HCT116 (cell line): ENCODE data around the gene GADD45A. TPM values are rescaled to one million over a fixed set of nuclear protein-coding genes. Genes with fewer than 3 reads are reported as not detected.
A peak's percentile ranks its signal among the peaks of the same experiment; 100 is the strongest.

Experiments
- ATAC-seq: fragments of 200-7000 bp; cut with Tn5 transposase; 2 replicates; pipeline ENCODE4 v1.9.1; 2020; ENCODE audit warnings: mild to moderate bottlenecking, moderate library complexity
- Bru-seq: library from RNA; stranded (reverse); fragments of 400-500 nt; gene quantifications from one replicate; lab custom pipeline; 2021; lab: Mats Ljungman, UMichigan
- BruChase-seq, 2 experiments: library from RNA; stranded (reverse); fragments of 400-500 nt; gene quantifications; one replicate each; lab custom pipeline; 2021; lab: Mats Ljungman, UMichigan
- BruUV-seq: library from RNA; stranded (reverse); fragments of 400-500 nt; replicated peaks from 2 replicates; lab custom pipeline; 2021; lab: Mats Ljungman, UMichigan
- CTCF ChIA-PET: fragments of 300-600 bp; sonication (Branson Sonifier 250); formaldehyde crosslinking; loops from one replicate; lab custom pipeline; 2021; ENCODE audit warnings: antibody characterized with exemption; lab: Charles Lee
- POLR2A ChIA-PET: fragments of 300-600, 350-600 bp; sonication (Branson Sonifier 250); formaldehyde crosslinking; loops from one replicate; lab custom pipeline; 2021; ENCODE audit warnings: antibody characterized with exemption; lab: Charles Lee
- RAD21 ChIA-PET, 2 experiments: fragments of 300-600 bp; sonication (Branson Sonifier 250); formaldehyde crosslinking; loops; one replicate each; lab custom pipeline; 2023; ENCODE audit warnings: low total read pairs in 2 of 2; ENCODE audit not compliant: uncharacterized antibody in 2 of 2, unreplicated experiment in 2 of 2, low non-redundant PET in 1 of 2; lab: Charles Lee
- DNase-seq: peaks from one replicate; pipeline ENCODE4 v3.0.0-alpha.2; 2010; ENCODE audit warnings: low read depth, low spot score
- H2AFZ ChIP-seq: fragments of 200-600 bp; shearing (Covaris generic), sonication (generic); 2 replicates; pipeline ENCODE4 v1.6.1; 2017; ENCODE audit warnings: low read depth, mixed run types, mixed read lengths, antibody characterized with exemption, low read length; ENCODE audit not compliant: poor library complexity, severe bottlenecking
- H3K27ac ChIP-seq: 2 replicates; pipeline ENCODE4 v1.5.1; 2012; ENCODE audit warnings: low read depth, low read length
- H3K27me3 ChIP-seq: fragments of 200-600 bp; sonication (generic); 2 replicates; pipeline ENCODE4 v1.6.1; 2016; ENCODE audit warnings: mixed run types, low read length, mixed read lengths; ENCODE audit not compliant: insufficient read depth
- H3K36me3 ChIP-seq, 2 experiments: fragments of 200-500 bp in 1 of 2; fragments of 200-600 bp in 1 of 2; sonication (Bioruptor generic) in 1 of 2; sonication (generic) in 1 of 2; 2 replicates each; pipeline versions ENCODE4 v1.5.1 to v1.6.1; 2014 to 2016; ENCODE audit warnings: low read length in 2 of 2, inconsistent platforms in 1 of 2, mixed read lengths in 1 of 2, mixed run types in 1 of 2; ENCODE audit not compliant: insufficient read depth in 2 of 2, control insufficient read depth in 1 of 2
- H3K4me1 ChIP-seq, 2 experiments: fragments of 200-600 bp in 1 of 2; sonication (generic) in 1 of 2; 2 replicates each; pipeline versions ENCODE4 v1.5.1 to v1.6.1; 2012 to 2017; ENCODE audit warnings: low read length in 2 of 2, inconsistent platforms in 1 of 2, mild to moderate bottlenecking in 1 of 2, mixed read lengths in 1 of 2, mixed run types in 1 of 2, moderate library complexity in 1 of 2; ENCODE audit not compliant: insufficient read depth in 2 of 2, control insufficient read depth in 1 of 2
- H3K4me2 ChIP-seq: fragments of 200-600 bp; sonication (generic); 2 replicates; pipeline ENCODE4 v1.6.1; 2017; ENCODE audit warnings: mixed run types, low read length, mixed read lengths
- H3K4me3 ChIP-seq, 2 experiments: fragments of 200-600 bp in 1 of 2; sonication (generic) in 1 of 2; replicated peaks in 1 of 2; 2 replicates each; pipeline ENCODE4 v1.5.1; 2011 to 2016; ENCODE audit warnings: low read length in 2 of 2, control low read depth in 1 of 2, low read depth in 1 of 2, mild to moderate bottlenecking in 1 of 2, mixed read lengths in 1 of 2, mixed run types in 1 of 2
- H3K79me2 ChIP-seq: fragments of 200-600 bp; sonication (generic); 2 replicates; pipeline ENCODE4 v1.6.1; 2017; ENCODE audit warnings: mild to moderate bottlenecking, mixed run types, low read length, moderate library complexity, mixed read lengths; ENCODE audit not compliant: insufficient read depth
- H3K9ac ChIP-seq: fragments of 200-600 bp; sonication (generic); 2 replicates; pipeline ENCODE4 v1.6.1; 2016; ENCODE audit warnings: low read length, mixed read lengths
- H3K9me2 ChIP-seq: fragments of 200-600 bp; sonication (generic), shearing (Covaris generic); 2 replicates; pipeline ENCODE4 v1.6.1; 2017; ENCODE audit warnings: mixed run types, mild to moderate bottlenecking, moderate library complexity; ENCODE audit not compliant: insufficient read depth
- H3K9me3 ChIP-seq, 2 experiments: fragments of 200-500 bp in 1 of 2; fragments of 200-600 bp in 1 of 2; sonication (Bioruptor generic) in 1 of 2; sonication (generic) in 1 of 2; 2 replicates each; pipeline ENCODE4 v1.6.1; 2014 to 2017; ENCODE audit warnings: low read length in 2 of 2, mixed read lengths in 2 of 2, inconsistent platforms in 1 of 2, low read depth in 1 of 2, mild to moderate bottlenecking in 1 of 2, mixed run types in 1 of 2, moderate library complexity in 1 of 2; ENCODE audit not compliant: control insufficient read depth in 1 of 2, insufficient read depth in 1 of 2
- H4K20me1 ChIP-seq: fragments of 200-600 bp; sonication (generic), shearing (Covaris generic); 2 replicates; pipeline ENCODE4 v1.6.1; 2017; ENCODE audit warnings: mixed run types, mild to moderate bottlenecking, moderate library complexity; ENCODE audit not compliant: insufficient read depth
- ATF3 ChIP-seq: IDR thresholded peaks from 2 replicates; pipeline ENCODE4 v1.6.1; 2012
- CBX3 ChIP-seq: IDR thresholded peaks from 2 replicates; pipeline ENCODE4 v1.6.1; 2012; ENCODE audit warnings: low read depth
- CEBPB ChIP-seq: IDR thresholded peaks from 2 replicates; pipeline ENCODE4 v1.6.1; 2012; ENCODE audit warnings: low read depth
- CTCF ChIP-seq, 3 experiments: fragments of 200-600 bp in 1 of 3; sonication (generic) in 1 of 3; IDR thresholded peaks in 2 of 3; conservative IDR thresholded peaks in 1 of 3; 2 replicates each; pipeline ENCODE4 v1.5.1; 2012 to 2017; ENCODE audit warnings: low read depth in 2 of 3, low read length in 2 of 3, antibody characterized with exemption in 1 of 3, borderline replicate concordance in 1 of 3, control low read depth in 1 of 3, mild to moderate bottlenecking in 1 of 3, mixed read lengths in 1 of 3, mixed run types in 1 of 3, moderate library complexity in 1 of 3; ENCODE audit not compliant: insufficient read depth in 1 of 3
- EGR1 ChIP-seq: IDR thresholded peaks from 2 replicates; pipeline ENCODE4 v1.6.1; 2012; ENCODE audit warnings: low read depth
- ELF1 ChIP-seq: IDR thresholded peaks from 2 replicates; pipeline ENCODE4 v1.6.1; 2012; ENCODE audit warnings: low read depth, borderline replicate concordance
- EZH2 ChIP-seq: fragments of 200-600 bp; sonication (generic); IDR thresholded peaks from 2 replicates; pipeline ENCODE4 v1.6.1; 2017; ENCODE audit warnings: antibody characterized with exemption, mixed run types
- JUND ChIP-seq: IDR thresholded peaks from 2 replicates; pipeline ENCODE4 v1.6.1; 2012
- MAX ChIP-seq: IDR thresholded peaks from 2 replicates; pipeline ENCODE4 v1.6.1; 2012
- POLR2A ChIP-seq: IDR thresholded peaks from 2 replicates; pipeline ENCODE4 v1.7.0; 2011; ENCODE audit warnings: borderline replicate concordance; ENCODE audit not compliant: insufficient read depth, insufficient read length; ENCODE audit errors: extremely low read depth
- SIN3A ChIP-seq: IDR thresholded peaks from 2 replicates; pipeline ENCODE4 v1.6.1; 2012; ENCODE audit warnings: low read depth
- SP1 ChIP-seq: IDR thresholded peaks from 2 replicates; pipeline ENCODE4 v1.6.1; 2012; ENCODE audit warnings: low read depth
- SRF ChIP-seq: IDR thresholded peaks from 2 replicates; pipeline ENCODE4 v1.6.1; 2012; ENCODE audit warnings: low read depth
- TCF7L2 ChIP-seq: IDR thresholded peaks from 2 replicates; pipeline ENCODE4 v1.7.0; 2011; ENCODE audit warnings: borderline replicate concordance, inconsistent platforms; ENCODE audit not compliant: insufficient read depth, insufficient read length; ENCODE audit errors: extremely low read depth
- YY1 ChIP-seq: IDR thresholded peaks from 2 replicates; pipeline ENCODE4 v1.6.1; 2011; ENCODE audit warnings: low read length, low read depth, moderate library complexity, mild to moderate bottlenecking; ENCODE audit not compliant: insufficient replicate concordance; ENCODE audit errors: extremely low read depth
- ZBTB33 ChIP-seq: IDR thresholded peaks from 2 replicates; pipeline ENCODE4 v1.6.1; 2011; ENCODE audit warnings: mild to moderate bottlenecking, low read length, moderate library complexity; ENCODE audit not compliant: insufficient replicate concordance; ENCODE audit errors: extremely low read depth
- ZFX ChIP-seq: fragments of 450-650 bp; IDR thresholded peaks from 2 replicates; pipeline ENCODE4 v1.6.1; 2017
- ZNF274 ChIP-seq: fragments of 200-500 bp; sonication (Bioruptor generic); IDR thresholded peaks from 2 replicates; pipeline ENCODE4 v1.6.1; 2014; ENCODE audit warnings: mild to moderate bottlenecking, low read depth, low read length, inconsistent platforms
- intact Hi-C: fragments of 100-400 bp; cut with micrococcal nuclease; formaldehyde crosslinking; loops from 2 replicates; pipeline ENCODE4 v1.10.0; 2022
- long read RNA-seq: library from polyadenylated mRNA; unstranded; transcript quantifications from one replicate; pipeline ENCODE4 v2.0.0, GENCODE V29; 2021; ENCODE audit not compliant: unreplicated experiment
- polyA plus RNA-seq: library from polyadenylated mRNA; unstranded; fragments of >200 nt; gene quantifications from 2 replicates; pipeline ENCODE4 v1.2.1, GENCODE V29; 2012; ENCODE audit warnings: missing spikeins
- total RNA-seq: library from RNA; stranded (reverse); gene quantifications from one replicate; pipeline ENCODE4 v1.2.1, GENCODE V29; 2021; ENCODE audit not compliant: unreplicated experiment

The GADD45A gene
- total RNA-seq, result 105 TPM
- polyA plus RNA-seq, result 158 and 173 TPM in 2 replicates
- percentile 99 among the genes with signal in this experiment for Bru-seq, nascent RNA
- percentile 97 among the genes with signal in this experiment for BruChase-seq, experiment 1, labeled RNA remaining after a 6-hour chase
- percentile 99 among the genes with signal in this experiment for BruChase-seq, experiment 2, labeled RNA remaining after a 2-hour chase
- long read RNA-seq, transcript GADD45A-202 (4 exons, 1,496 nt), result major isoform, 91 of 139 reads
- long read RNA-seq, partial matches to known transcripts, result 10 of 139 reads
- long read RNA-seq, other reads (novel, unspliced or antisense), result 34 of 139 reads

GRCh38 chr1:67685067-67685557 lies at the start of gene GADD45A:
Gene GADD45A, plus strand, starts transcription at chr1:67685201. Its CDS starts 294 bp downstream, at chr1:67685495.
- peak within 1 kb of the TSS; percentile 91 for H3K4me3 ChIP-seq
- H3K9me2 ChIP-seq, result no peaks in the 10 kb centered on the region
- peak; percentile 98 for DNase-seq
- ATAC-seq, result peak; percentile 88
- H4K20me1 ChIP-seq, result peaks cover 4% of the 10 kb centered on the region; the same call in 1 of the 2 replicates
- ChIA-PET POLR2A (interaction anchor here (0.6 to 6.3 kb wide), 41 partner anchors 8 to 760 kb away, joined by 3 to 50 read pairs (median 4); partner anchors contain the start of genes DNAI4 and MIER1), CTCF (interaction anchor here (0.6 to 1.7 kb wide), 6 partner anchors 11 to 432 kb away, joined by 3 to 14 read pairs (median 4); no protein-coding TSS in a partner anchor), RAD21 (interaction anchor here (0.7 to 3.0 kb wide), 7 partner anchors 15 to 153 kb away, joined by 3 to 10 read pairs (median 6); no protein-coding TSS in a partner anchor)
- intact Hi-C loops, result loop anchor here (1.0 to 10.0 kb wide), 4 partner anchors 120 to 700 kb away; partner anchors contain the start of gene GNG12
- H3K4me2 ChIP-seq, result peak within 1 kb of the TSS; percentile 90
- H3K36me3 ChIP-seq, result peaks cover 15 to 17% of the 10 kb centered on the region in 2 experiments
- no TSS peak for BruUV-seq
- H3K27ac ChIP-seq, result peak within 1 kb of the TSS; percentile 98
- H3K9me3 ChIP-seq, result no peaks in the 10 kb centered on the region
- peaks cover 28 to 50% of the 10 kb centered on the region in 2 experiments for H3K4me1 ChIP-seq
- H3K9ac ChIP-seq, result peak within 1 kb of the TSS; percentile 96
- peak within 1 kb of the TSS; percentile 86 for H2AFZ ChIP-seq
- H3K27me3 ChIP-seq, result no peaks in the 10 kb centered on the region
- H3K79me2 ChIP-seq, result peaks cover 31% of the 10 kb centered on the region
- TF ChIP-seq ZNF274, result no peak
- TF ChIP-seq ELF1, result no peak
- no peak for TF ChIP-seq CEBPB
- peak; percentile 78 for TF ChIP-seq TCF7L2
- TF ChIP-seq ATF3, result no peak
- peak; percentile 99 for TF ChIP-seq SIN3A
- no peak for TF ChIP-seq SRF
- TF ChIP-seq CBX3, result no peak
- TF ChIP-seq JUND, result no peak; the same call in 1 of the 2 replicates
- peak; percentile 71 for TF ChIP-seq MAX
- TF ChIP-seq SP1, result peak; percentile 74; the same call in 1 of the 2 replicates
- TF ChIP-seq EZH2, result no peak
- peak; percentile 99 for TF ChIP-seq POLR2A
- peak; percentile 31 for TF ChIP-seq ZBTB33
- no peak for TF ChIP-seq YY1
- TF ChIP-seq CTCF (IDR thresholded peaks at IDR 0.05 in 2 of 3, conservative IDR thresholded peaks at IDR 0.05 in 1 of 3; ENCODE audit: borderline replicate concordance in 1 of 3, insufficient read depth in 1 of 3, low read depth in 2 of 3, low read length in 2 of 3), result no peak
- no peak for TF ChIP-seq EGR1
- peak; percentile 61; the same call in 1 of the 2 replicates for TF ChIP-seq ZFX
